GM19324 (cell line): ENCODE measurements around the gene SERPINB5.
A peak's percentile ranks its signal among the peaks of the same experiment; 100 is the strongest.

Experiments
- ATAC-seq: cut with Tn5 transposase; IDR thresholded peaks from one replicate; pipeline ENCODE4 v1.9.1; 2021; ENCODE audit warnings: mild to moderate bottlenecking, moderate library complexity; ENCODE audit not compliant: unreplicated experiment, low FRiP score

The SERPINB5 gene

DNA sequence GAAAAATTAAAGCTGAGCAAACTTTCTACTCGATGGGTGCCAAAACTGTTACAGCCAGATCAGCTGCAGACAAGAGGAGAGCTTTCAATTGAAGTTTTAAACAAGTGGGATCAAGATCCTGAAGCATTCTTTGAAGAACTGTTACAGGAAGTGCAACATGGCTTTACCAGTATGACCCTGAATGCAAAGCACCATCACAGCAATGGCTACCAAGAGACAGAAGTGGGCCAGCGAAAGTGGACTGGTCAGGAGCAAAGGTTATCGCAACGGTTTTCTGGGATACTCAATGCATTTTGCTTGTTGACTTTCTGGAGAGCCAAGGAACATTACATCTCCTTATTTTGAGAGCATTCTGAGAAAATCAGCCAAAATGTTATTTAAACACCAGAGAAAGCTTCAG, 9.1 kb upstream of the SERPINB5 start:
- no peak for ATAC-seq

DNA sequence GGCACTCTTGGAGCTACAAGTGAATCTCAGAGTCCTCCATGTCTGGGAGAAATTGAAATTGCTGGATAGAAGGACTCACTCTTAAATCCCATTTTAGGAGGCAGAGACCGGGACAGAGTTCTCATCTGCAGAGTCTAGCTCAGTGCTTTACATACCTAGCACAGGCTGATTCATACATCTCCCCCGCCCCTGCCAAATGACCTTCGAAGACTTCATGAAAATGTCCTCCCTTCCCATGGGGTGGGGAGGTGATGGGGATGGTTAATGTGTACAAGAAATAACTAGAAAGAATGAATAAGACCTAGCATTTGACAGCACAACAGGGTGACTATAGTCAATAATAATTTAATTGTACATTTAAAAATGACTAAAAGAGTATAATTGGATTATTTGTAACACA, 8.2 kb upstream of the SERPINB5 start:
- ATAC-seq: no peak

- no peak for ATAC-seq
Observed at GRCh38 chr18:63470751-63471150, 6.0 kb upstream of the SERPINB5 start.

DNA sequence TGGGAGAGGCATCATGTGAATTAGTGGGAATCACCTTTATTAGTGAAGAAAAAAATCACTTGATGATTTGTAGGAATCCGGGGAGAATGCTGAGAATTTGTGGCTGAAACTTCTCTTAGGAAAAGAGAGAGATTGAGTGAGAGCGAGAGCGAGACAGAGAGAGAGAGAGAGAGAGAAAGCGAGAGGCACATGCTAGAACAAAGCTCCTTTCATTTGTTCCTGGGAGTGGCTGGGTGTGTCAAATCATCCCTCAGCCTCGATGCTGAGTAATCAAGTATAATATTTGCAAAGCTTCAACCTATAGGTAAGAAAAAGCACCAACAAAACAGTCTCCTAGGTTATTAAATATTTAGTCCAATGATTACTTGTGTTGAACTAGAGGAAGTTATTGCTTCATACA, 4.4 kb upstream of the SERPINB5 start:
- no peak for ATAC-seq

- no peak for ATAC-seq
Observed at GRCh38 chr18:63477200-63477599, 442 bp downstream of the SERPINB5 start.

DNA sequence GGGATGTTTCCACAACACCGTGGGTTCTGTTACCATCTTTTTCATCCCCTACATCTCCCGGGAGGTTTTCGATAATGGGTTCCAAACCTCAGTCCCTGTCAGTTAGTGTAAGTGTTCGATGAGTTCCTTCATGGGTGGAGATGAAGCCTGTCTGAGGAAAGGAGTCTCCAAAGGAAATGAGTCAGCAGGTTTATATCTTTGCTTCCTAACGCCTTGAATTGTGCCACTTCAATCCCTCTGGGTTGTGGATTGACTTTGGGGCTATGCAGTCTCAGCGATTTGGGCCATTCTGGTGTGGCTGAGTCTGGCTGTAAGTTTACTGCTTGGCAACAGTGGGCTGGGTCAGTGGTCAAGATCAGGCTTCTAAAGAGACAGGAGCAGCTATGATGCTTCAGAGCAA, 1.2 kb downstream of the SERPINB5 start:
- no peak for ATAC-seq

GRCh38 chr18:63479826-63480225, 3.1 kb downstream of the SERPINB5 start:
- ATAC-seq: no peak

DNA sequence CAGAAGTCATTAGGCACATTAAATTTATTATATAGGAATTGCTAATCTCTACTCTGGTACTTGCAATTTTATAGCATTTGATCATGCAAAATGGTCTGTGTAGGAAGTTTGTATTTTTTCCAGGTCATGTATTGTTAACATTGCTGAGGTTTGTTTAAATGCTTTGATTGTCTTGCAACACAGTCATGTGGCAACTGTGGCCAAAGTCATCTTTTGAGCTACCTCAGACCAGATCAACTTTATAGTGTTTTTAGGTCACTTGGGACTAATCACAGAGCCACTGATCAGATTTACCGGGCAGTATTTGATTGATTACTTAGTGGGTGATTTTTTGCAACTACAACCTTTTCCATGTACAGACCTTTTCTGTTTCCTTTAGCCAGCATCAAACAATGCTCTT, 3.7 kb downstream of the SERPINB5 start:
- no peak for ATAC-seq

- no peak for ATAC-seq
Observed at GRCh38 chr18:63480915-63481314, 4.2 kb downstream of the SERPINB5 start.

GRCh38 chr18:63487676-63488075, 10.9 kb downstream of the SERPINB5 start:
- ATAC-seq: no peak

GRCh38 chr18:63488160-63488559, 11.4 kb downstream of the SERPINB5 start:
- no peak for ATAC-seq

GRCh38 chr18:63492851-63493250, 16.1 kb downstream of the SERPINB5 start:
- ATAC-seq: no peak

DNA sequence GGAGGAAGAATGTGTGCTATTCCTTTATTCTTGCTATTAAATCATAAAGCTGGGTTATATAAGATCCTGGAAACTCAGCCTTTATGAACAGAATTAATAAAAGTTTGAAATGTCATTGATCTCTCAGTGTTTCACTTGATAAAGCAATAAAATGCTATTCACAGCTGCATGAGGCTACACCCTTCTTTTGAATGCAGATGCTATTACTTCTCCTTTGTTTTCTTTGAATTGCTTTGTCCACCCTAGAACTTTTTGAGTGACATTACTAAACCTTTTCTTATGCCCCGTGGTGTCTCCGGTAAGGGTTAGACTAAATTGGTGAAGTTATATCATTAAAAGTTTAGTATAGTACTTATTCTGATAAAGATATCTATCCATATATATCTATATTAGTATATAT, 18.9 kb downstream of the SERPINB5 start:
- ATAC-seq: no peak

DNA sequence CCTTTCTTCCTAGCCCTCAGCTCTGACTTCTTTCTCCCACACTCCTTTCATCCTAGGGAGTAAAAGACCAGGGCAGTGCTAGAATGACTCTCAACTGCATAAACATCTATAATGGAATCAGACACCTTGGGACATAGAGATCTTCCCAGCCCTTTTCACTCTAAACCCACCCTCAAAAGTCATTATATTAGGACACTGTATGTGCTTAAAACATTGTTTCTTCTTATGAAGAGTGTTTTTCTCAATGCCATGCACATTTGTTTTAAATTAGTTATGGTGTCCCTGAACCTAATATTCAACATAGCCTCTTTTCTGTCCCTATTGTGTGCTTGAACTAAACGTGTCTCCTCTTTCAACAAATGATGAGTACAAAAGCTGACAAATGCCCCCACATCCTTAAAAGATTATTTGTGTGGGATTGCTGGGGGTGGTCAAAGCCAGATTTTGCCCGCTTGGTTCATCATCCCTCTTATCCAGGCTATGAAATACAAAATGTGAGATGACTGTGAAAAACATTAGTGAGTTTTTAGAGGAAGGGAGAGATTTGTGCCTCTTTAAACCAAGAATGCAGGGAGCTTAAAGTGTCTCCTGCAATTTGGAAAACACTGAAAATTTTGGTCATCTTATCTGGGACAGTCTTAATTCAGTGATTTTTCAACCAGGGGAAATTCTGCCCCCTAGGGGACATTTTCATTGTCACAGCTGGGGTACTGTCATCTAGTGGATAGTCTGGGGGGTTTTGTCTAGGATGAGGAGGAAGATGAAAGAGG, 29.0 kb downstream of the SERPINB5 start:
- no peak for ATAC-seq

DNA sequence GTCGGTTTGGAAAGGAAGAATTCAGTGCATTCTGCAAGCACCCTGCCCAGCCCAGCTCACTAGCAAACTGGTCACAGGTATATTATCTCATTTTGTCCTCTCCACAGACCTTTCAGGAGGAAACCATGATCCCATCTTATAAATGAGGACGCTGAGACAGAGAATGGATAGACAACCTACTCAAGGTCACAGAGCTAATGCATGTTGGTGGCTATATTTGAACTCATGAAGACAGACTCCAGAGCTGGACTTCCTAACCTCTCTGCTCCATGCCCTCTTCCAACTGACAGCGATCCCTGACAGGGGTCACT, 29.5 kb downstream of the SERPINB5 start:
- ATAC-seq: no peak

DNA sequence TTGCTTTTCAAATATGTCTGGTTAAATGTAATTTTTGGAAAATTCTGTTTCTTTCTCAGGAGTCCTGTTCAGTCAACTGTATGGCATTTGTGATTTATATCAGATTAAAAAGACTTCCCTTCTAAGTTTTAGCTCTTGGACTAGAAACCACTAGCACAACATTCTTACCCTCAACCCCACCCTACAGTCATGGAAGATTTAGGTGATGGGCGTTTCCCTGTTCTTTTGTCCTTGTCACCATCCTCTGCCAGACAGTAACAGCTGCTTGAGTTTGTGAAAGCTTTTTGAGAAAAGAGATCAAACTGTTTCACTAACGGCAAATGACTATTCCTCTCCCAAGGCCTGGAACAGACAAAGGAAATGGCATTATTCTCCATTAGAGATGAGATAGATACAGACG, 31.8 kb downstream of the SERPINB5 start:
- ATAC-seq: no peak

GRCh38 chr18:63511285-63511684, 34.5 kb downstream of the SERPINB5 start:
- ATAC-seq: no peak

GRCh38 chr18:63514326-63514725, 37.6 kb downstream of the SERPINB5 start:
- no peak for ATAC-seq

DNA sequence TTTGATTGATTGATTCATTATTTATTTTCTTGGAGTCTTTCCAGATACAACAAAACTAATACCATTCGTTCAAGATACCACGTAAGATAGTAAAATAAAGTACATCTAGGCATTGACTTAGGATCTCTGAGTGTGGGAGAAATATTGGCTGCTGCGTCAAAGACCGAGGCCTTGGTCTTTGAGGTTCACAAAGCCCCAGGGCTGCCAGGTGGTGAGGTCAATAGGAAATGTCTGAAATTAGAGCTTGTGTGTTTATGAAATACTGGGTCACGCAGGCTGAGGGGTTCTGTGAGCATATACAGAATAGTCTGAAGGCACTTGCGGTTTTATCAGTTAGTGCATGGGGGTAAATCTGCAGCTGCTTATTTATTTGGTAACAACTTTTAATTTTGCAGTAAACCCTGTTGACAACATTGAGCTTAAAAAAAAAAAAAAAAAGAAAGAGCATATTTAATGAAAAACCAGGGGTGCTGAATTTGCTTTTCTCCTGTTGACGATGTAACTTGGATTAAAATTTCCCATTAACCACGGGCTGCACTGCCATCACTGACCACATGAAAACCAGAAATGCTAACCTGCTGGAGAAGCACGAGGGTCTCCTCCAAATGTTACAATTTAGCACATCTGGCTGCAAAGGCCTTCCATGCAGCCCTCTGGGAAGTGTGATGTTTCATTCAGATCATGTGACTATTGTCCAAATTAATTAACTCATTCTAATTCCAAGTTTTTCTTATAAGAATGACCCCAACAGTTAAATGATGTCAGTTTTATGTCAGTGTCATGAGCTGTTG, 38.3 kb downstream of the SERPINB5 start:
- no peak for ATAC-seq

- ATAC-seq: no peak
Observed at GRCh38 chr18:63515801-63516200, 39.0 kb downstream of the SERPINB5 start.

GRCh38 chr18:63518178-63519012, 41.6 kb downstream of the SERPINB5 start:
- ATAC-seq: peak; percentile 91
